OCI-LY7 (cell line): ENCODE data around the gene OFD1. TPM values are rescaled to one million over a fixed set of nuclear protein-coding genes. Genes with fewer than 3 reads are reported as not detected.

ENCODE experiments used
- BruUV-seq: library from RNA; stranded (reverse); fragments of 400-500 nt; replicated peaks from 2 replicates; lab custom pipeline; 2021; lab: Mats Ljungman, UMichigan
- CTCF ChIA-PET: fragments of 300-600 bp; sonication (Branson Sonifier 250); formaldehyde crosslinking; loops from one replicate; lab custom pipeline; 2022; ENCODE audit warnings: antibody characterized with exemption; ENCODE audit not compliant: unreplicated experiment; lab: Charles Lee
- POLR2A ChIA-PET: fragments of 300-600 bp; sonication (Branson Sonifier 250); formaldehyde crosslinking; loops from one replicate; lab custom pipeline; 2022; ENCODE audit warnings: antibody characterized with exemption; lab: Charles Lee
- DNase-seq: peaks from one replicate; pipeline ENCODE4 v3.0.0-alpha.2; 2015; ENCODE audit warnings: low spot score
- H2AFZ ChIP-seq: fragments of 200-600 bp; sonication (generic), shearing (Covaris generic); 2 replicates; pipeline ENCODE4 v1.6.1; 2014; ENCODE audit warnings: mild to moderate bottlenecking, antibody characterized with exemption, low read length, moderate library complexity
- H3K27ac ChIP-seq: fragments of 200-600 bp; sonication (generic); 2 replicates; pipeline ENCODE4 v1.5.1; 2014; ENCODE audit warnings: mixed run types, low read depth, mild to moderate bottlenecking, moderate library complexity, low read length, inconsistent platforms; ENCODE audit not compliant: poor library complexity, severe bottlenecking
- H3K36me3 ChIP-seq: fragments of 200-600 bp; sonication (generic); 2 replicates; pipeline ENCODE4 v1.6.1; 2014; ENCODE audit warnings: mild to moderate bottlenecking, antibody characterized with exemption, low read length, moderate library complexity, mixed read lengths; ENCODE audit not compliant: insufficient read depth
- H3K4me1 ChIP-seq: fragments of 200-600 bp; sonication (generic); 2 replicates; pipeline ENCODE4 v1.5.1; 2014; ENCODE audit warnings: mild to moderate bottlenecking, low read length; ENCODE audit not compliant: insufficient read depth, poor library complexity, severe bottlenecking
- H3K4me2 ChIP-seq: fragments of 200-600 bp; sonication (generic); 2 replicates; pipeline ENCODE4 v1.6.1; 2014; ENCODE audit warnings: mild to moderate bottlenecking, low read length
- H3K4me3 ChIP-seq: fragments of 200-600 bp; sonication (generic); 2 replicates; pipeline ENCODE4 v1.5.1; 2014; ENCODE audit warnings: mild to moderate bottlenecking, low read depth, low read length; ENCODE audit not compliant: poor library complexity, severe bottlenecking
- H3K79me2 ChIP-seq: fragments of 200-600 bp; sonication (generic); 2 replicates; pipeline ENCODE4 v1.6.1; 2016; ENCODE audit warnings: low read depth, mild to moderate bottlenecking, low read length, moderate library complexity, mixed read lengths; ENCODE audit not compliant: insufficient read depth
- H3K9me2 ChIP-seq: fragments of 200-600 bp; sonication (generic); 2 replicates; pipeline ENCODE4 v1.6.1; 2016; ENCODE audit warnings: mild to moderate bottlenecking, low read length, mixed read lengths; ENCODE audit not compliant: insufficient read depth
- H3K9me3 ChIP-seq: fragments of 200-600 bp; sonication (generic); 2 replicates; pipeline ENCODE4 v1.6.1; 2014; ENCODE audit warnings: mild to moderate bottlenecking, mixed run types, low read length, mixed read lengths
- H4K20me1 ChIP-seq: fragments of 200-600 bp; sonication (generic); 2 replicates; pipeline ENCODE4 v1.6.1; 2014; ENCODE audit warnings: mild to moderate bottlenecking, antibody characterized with exemption, low read length, moderate library complexity, mixed read lengths; ENCODE audit not compliant: insufficient read depth
- EZH2phosphoT487 ChIP-seq: fragments of 200-600 bp; sonication (generic); IDR thresholded peaks from 2 replicates; pipeline ENCODE4 v1.6.1; 2018; ENCODE audit warnings: low read depth, borderline replicate concordance, mild to moderate bottlenecking, mixed run types, antibody characterized with exemption, low read length, moderate library complexity, mixed read lengths
- intact Hi-C: fragments of 100-400 bp; cut with micrococcal nuclease; formaldehyde crosslinking; loops from one replicate; pipeline ENCODE4 v1.10.0; 2022; ENCODE audit not compliant: unreplicated experiment
- total RNA-seq, 2 experiments: library from RNA; depleted of rRNA in 1 of 2; stranded (reverse); fragments of >200 nt in 1 of 2; shearing (Covaris generic) in 1 of 2; gene quantifications; 2 replicates each; pipeline ENCODE4 v1.2.3, GENCODE V29; 2014 to 2022
- TF ChIP-seq, protein P1 (sequence below): fragments of 200-600 bp; sonication (generic); conservative IDR thresholded peaks from 2 replicates; pipeline ENCODE4 v1.5.1; 2014; ENCODE audit warnings: mild to moderate bottlenecking, antibody characterized with exemption, low read length, moderate library complexity, mixed read lengths

Gene OFD1
- total RNA-seq, 2 experiments from 2014 or later: 60.7 to 64.7 TPM

- Histone ChIP-seq H3K9me2 (no peaks in the 10 kb centered on the region), H3K9me3 (no peaks in the 10 kb centered on the region), H4K20me1 (no peaks in the 10 kb centered on the region), H3K4me1 (peaks cover 13% of the 10 kb centered on the region), H3K79me2 (no peaks in the 10 kb centered on the region), H3K4me2 (no peak overlapping the region), H3K4me3 (no peak overlapping the region), H2AFZ (no peak overlapping the region), H3K27ac (no peak overlapping the region), H3K36me3 (no peaks in the 10 kb centered on the region)
- no TSS peak for BruUV-seq
- intact Hi-C loops: no loop called here
- no peak for DNase-seq
- POLR2A ChIA-PET: interaction anchor here (0.7 to 1.2 kb wide), 2 partner anchors 11 to 875 kb away, joined by 4 read pairs; no protein-coding TSS in a partner anchor
- CTCF ChIA-PET: no interaction called here
- TF ChIP-seq EZH2phosphoT487: no peak
- TF ChIP-seq, protein P1, sequence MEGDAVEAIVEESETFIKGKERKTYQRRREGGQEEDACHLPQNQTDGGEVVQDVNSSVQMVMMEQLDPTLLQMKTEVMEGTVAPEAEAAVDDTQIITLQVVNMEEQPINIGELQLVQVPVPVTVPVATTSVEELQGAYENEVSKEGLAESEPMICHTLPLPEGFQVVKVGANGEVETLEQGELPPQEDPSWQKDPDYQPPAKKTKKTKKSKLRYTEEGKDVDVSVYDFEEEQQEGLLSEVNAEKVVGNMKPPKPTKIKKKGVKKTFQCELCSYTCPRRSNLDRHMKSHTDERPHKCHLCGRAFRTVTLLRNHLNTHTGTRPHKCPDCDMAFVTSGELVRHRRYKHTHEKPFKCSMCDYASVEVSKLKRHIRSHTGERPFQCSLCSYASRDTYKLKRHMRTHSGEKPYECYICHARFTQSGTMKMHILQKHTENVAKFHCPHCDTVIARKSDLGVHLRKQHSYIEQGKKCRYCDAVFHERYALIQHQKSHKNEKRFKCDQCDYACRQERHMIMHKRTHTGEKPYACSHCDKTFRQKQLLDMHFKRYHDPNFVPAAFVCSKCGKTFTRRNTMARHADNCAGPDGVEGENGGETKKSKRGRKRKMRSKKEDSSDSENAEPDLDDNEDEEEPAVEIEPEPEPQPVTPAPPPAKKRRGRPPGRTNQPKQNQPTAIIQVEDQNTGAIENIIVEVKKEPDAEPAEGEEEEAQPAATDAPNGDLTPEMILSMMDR: no peak
These were observed 55.9 kb downstream of the OFD1 start for GRCh38 chrX:13790206-13791131.

DNA sequence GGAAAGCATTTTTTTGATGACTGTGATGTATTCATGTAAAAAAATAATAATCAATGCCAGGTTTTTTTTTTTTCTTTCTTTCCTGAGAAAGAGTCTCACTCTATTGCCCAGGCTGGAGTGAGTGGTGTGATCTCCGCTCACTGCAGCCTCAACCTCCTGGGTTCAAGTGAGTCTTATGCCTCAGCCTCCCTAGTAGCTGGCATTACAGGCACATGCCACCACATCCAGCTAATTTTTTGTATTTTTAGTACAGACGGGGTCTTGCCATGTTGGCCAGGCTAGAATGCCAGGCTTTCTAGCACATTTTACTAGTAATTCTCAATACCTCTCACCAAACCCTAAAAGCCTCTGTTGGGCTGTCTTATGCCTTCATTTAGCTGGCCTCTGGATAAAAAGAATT, 56.6 kb downstream of the OFD1 start:
- ChIA-PET POLR2A (no interaction called here), CTCF (no interaction called here)
- no peak for DNase-seq
- Histone ChIP-seq H3K9me2 (no peaks in the 10 kb centered on the region), H4K20me1 (no peaks in the 10 kb centered on the region), H3K9me3 (no peaks in the 10 kb centered on the region), H3K4me2 (no peak overlapping the region), H3K4me3 (no peak overlapping the region), H3K36me3 (no peaks in the 10 kb centered on the region), H2AFZ (no peak overlapping the region), H3K4me1 (peaks cover 13% of the 10 kb centered on the region), H3K27ac (no peak overlapping the region), H3K79me2 (no peaks in the 10 kb centered on the region)
- intact Hi-C loops: no loop called here
- TF ChIP-seq, protein P1: no peak
- BruUV-seq: no TSS peak

GRCh38 chrX:13791559-13791958, 57.0 kb downstream of the OFD1 start:
- TF ChIP-seq, protein P1: no peak
- TF ChIP-seq EZH2phosphoT487: no peak
- no peaks in the 10 kb centered on the region for H4K20me1 ChIP-seq
- H3K79me2 ChIP-seq: no peaks in the 10 kb centered on the region
- H3K4me1 ChIP-seq: peaks cover 13% of the 10 kb centered on the region
- H3K4me3 ChIP-seq: no peak overlapping the region
- H3K9me2 ChIP-seq: no peaks in the 10 kb centered on the region
- POLR2A ChIA-PET: no interaction called here
- no peak overlapping the region for H3K27ac ChIP-seq
- BruUV-seq: no TSS peak
- intact Hi-C loops: no loop called here
- H3K36me3 ChIP-seq: no peaks in the 10 kb centered on the region
- no peak overlapping the region for H3K4me2 ChIP-seq
- no peak overlapping the region for H2AFZ ChIP-seq
- CTCF ChIA-PET: no interaction called here
- H3K9me3 ChIP-seq: no peaks in the 10 kb centered on the region
- DNase-seq: no peak
